ENCODE measurements around the gene SKP2. TPM values are rescaled to one million over a fixed set of nuclear protein-coding genes. Genes with fewer than 3 reads are reported as not detected.

The SKP2 gene
- total RNA-seq, 2 donors from 2014 or later = 7.3 to 8.6 TPM

- Histone ChIP-seq H3K36me3 (replicated peaks in 1 of 2; ENCODE audit: insufficient read depth in 1 of 2, low read depth in 2 of 2) (peaks cover 0 to 4% of the 10 kb centered on the region in 2 donors), H3K27me3 (no peaks in the 10 kb centered on the region), H3K9me3 (no peaks in the 10 kb centered on the region), H3K4me3 (no peak overlapping the region), H3K27ac (no peak overlapping the region), H3K4me1 (no peaks in the 10 kb centered on the region)
- ATAC-seq (no peak), DNase-seq (no peak)
- intact Hi-C loops (cut with DNase I) = no loop called here
- WGBS, 2 donors = 85 to 100% methylated on average over 2 to 7 of the region's 7 CpGs
- no peak for TF ChIP-seq POLR2A (IDR thresholded peaks at IDR 0.05)
- TF ChIP-seq, protein P1, sequence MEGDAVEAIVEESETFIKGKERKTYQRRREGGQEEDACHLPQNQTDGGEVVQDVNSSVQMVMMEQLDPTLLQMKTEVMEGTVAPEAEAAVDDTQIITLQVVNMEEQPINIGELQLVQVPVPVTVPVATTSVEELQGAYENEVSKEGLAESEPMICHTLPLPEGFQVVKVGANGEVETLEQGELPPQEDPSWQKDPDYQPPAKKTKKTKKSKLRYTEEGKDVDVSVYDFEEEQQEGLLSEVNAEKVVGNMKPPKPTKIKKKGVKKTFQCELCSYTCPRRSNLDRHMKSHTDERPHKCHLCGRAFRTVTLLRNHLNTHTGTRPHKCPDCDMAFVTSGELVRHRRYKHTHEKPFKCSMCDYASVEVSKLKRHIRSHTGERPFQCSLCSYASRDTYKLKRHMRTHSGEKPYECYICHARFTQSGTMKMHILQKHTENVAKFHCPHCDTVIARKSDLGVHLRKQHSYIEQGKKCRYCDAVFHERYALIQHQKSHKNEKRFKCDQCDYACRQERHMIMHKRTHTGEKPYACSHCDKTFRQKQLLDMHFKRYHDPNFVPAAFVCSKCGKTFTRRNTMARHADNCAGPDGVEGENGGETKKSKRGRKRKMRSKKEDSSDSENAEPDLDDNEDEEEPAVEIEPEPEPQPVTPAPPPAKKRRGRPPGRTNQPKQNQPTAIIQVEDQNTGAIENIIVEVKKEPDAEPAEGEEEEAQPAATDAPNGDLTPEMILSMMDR (IDR thresholded peaks at IDR 0.05) = no peak
Observed at GRCh38 chr5:36138900-36139683, 12.8 kb upstream of the SKP2 start.

GRCh38 chr5:36145311-36145710 is 6.6 kb upstream of the SKP2 start:
- no peak for TF ChIP-seq POLR2A (IDR thresholded peaks at IDR 0.05)
- TF ChIP-seq, protein P1 (IDR thresholded peaks at IDR 0.05) = no peak
- no peak for DNase-seq
- no peak for ATAC-seq
- Histone ChIP-seq H3K36me3 (replicated peaks in 1 of 2; ENCODE audit: insufficient read depth in 1 of 2, low read depth in 2 of 2) (peaks cover 0 to 1% of the 10 kb centered on the region in 2 donors), H3K9me3 (no peaks in the 10 kb centered on the region), H3K4me3 (no peak overlapping the region), H3K27ac (no peak overlapping the region), H3K4me1 (peaks cover 15% of the 10 kb centered on the region), H3K27me3 (no peaks in the 10 kb centered on the region)
- intact Hi-C loops (cut with DNase I) = no loop called here
- 51 to 82% methylated on average over 4 of the region's 4 CpGs for WGBS, 2 donors

DNA sequence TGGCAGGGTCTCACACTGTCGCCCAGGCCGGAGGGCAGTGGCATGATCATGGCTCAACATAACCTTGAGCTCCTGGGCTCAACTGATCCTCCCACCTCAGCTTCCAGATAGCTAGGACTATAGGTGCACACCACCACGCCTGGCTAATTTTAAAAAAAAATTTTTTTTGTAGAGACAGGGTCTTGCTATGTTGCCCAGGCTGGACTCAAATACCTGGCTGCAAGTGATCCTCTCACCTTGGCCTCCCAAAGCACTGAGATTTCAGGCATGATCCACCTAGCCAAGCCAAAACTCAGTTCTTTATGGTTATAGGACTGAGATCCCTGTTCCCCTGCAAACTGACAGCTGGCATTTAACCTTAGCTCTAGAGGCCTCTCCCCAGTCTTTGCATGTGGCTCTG is 5.5 kb upstream of the SKP2 start:
- Histone ChIP-seq H3K9me3 (no peaks in the 10 kb centered on the region), H3K4me1 (peaks cover 22% of the 10 kb centered on the region), H3K27me3 (no peaks in the 10 kb centered on the region), H3K27ac (no peak overlapping the region), H3K36me3 (replicated peaks in 1 of 2; ENCODE audit: insufficient read depth in 1 of 2, low read depth in 2 of 2) (no peaks in the 10 kb centered on the region), H3K4me3 (no peak overlapping the region)
- TF ChIP-seq, protein P1 (IDR thresholded peaks at IDR 0.05) = no peak
- no peak for TF ChIP-seq POLR2A (IDR thresholded peaks at IDR 0.05)
- ATAC-seq (no peak), DNase-seq (no peak)
- intact Hi-C loops (cut with DNase I) = no loop called here
- WGBS, 2 donors = 56 to 92% methylated on average over 3 of the region's 3 CpGs

DNA sequence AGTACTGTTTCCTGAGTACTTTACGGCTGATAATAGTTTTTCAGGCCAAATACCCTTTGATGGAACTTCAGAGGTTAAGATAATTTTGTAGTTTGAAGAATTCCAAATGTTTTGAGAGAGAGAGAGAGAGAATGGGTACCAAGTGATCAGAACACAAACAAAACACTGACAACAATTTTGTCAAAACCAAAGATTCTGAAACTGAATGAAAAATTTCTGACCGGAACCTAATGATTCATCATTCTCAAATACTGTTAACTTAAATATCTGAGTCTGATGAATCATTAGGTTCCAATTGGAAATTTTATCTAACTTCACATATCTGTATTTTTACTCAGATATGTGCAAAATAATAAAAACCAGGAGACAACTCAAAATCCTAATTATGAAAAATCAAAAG is 4.2 kb upstream of the SKP2 start:
- Histone ChIP-seq H3K9me3 (no peaks in the 10 kb centered on the region), H3K27ac (no peak overlapping the region), H3K36me3 (replicated peaks in 1 of 2; ENCODE audit: insufficient read depth in 1 of 2, low read depth in 2 of 2) (no peaks in the 10 kb centered on the region), H3K27me3 (no peaks in the 10 kb centered on the region), H3K4me1 (peaks cover 24% of the 10 kb centered on the region), H3K4me3 (no peak overlapping the region)
- no peak for DNase-seq
- TF ChIP-seq POLR2A (IDR thresholded peaks at IDR 0.05) = no peak
- TF ChIP-seq, protein P1 (IDR thresholded peaks at IDR 0.05) = no peak
- WGBS, 2 donors = 44 to 97% methylated on average over 2 of the region's 2 CpGs
- ATAC-seq = no peak
- intact Hi-C loops (cut with DNase I) = no loop called here
